ENCODE results near the gene COPRS. TPM values are rescaled to one million over a fixed set of nuclear protein-coding genes. Genes with fewer than 3 reads are reported as not detected.
A peak's percentile ranks its signal among the peaks of the same experiment; 100 is the strongest.

COPRS gene
- 60.0 TPM for total RNA-seq
- long read RNA-seq, transcript COPRS-201 (4 exons, 968 nt) = major isoform, 26 of 28 reads
- long read RNA-seq, partial matches to known transcripts = 0 of 28 reads
- long read RNA-seq, other reads (novel, unspliced or antisense) = 2 of 28 reads

GRCh38 chr17:31858642-31859486 lies at the start of gene COPRS:
Gene COPRS, minus strand, starts transcription at chr17:31859244. Its CDS starts 45 bp downstream, at chr17:31859199.
- DNase-seq (ENCODE audit: missing footprints) (peak; percentile 96), ATAC-seq (peak; percentile 93)
- intact Hi-C loops (cut with DNase I) = loop anchor here (2.0 kb wide), 1 partner anchor 42 kb away; the partner anchor contains the start of gene UTP6

- DNase-seq (ENCODE audit: missing footprints) (no peak), ATAC-seq (no peak)
- intact Hi-C loops (cut with DNase I) = no loop called here
Measured at GRCh38 chr17:31908386-31908785, 49.3 kb upstream of the COPRS start.

GRCh38 chr17:31907342-31907962 lies 48.4 kb upstream of the COPRS start:
- no peak for ATAC-seq
- DNase-seq (ENCODE audit: missing footprints) = no peak
- intact Hi-C loops (cut with DNase I) = no loop called here

GRCh38 chr17:31903401-31903800 lies 44.4 kb upstream of the COPRS start:
- intact Hi-C loops (cut with DNase I) = no loop called here
- no peak for ATAC-seq
- no peak for DNase-seq (ENCODE audit: missing footprints)

GRCh38 chr17:31902693-31903092 lies 43.6 kb upstream of the COPRS start:
- intact Hi-C loops (cut with DNase I) = no loop called here
- DNase-seq (ENCODE audit: missing footprints) = no peak
- ATAC-seq = no peak

GRCh38 chr17:31900877-31901276 lies 41.8 kb upstream of the COPRS start:
- intact Hi-C loops (cut with DNase I) = loop anchor here (2.0 kb wide), 1 partner anchor 42 kb away; the partner anchor contains the start of gene COPRS
- ATAC-seq = no peak

GRCh38 chr17:31888124-31888523 lies 29.1 kb upstream of the COPRS start:
- DNase-seq (ENCODE audit: missing footprints) (no peak), ATAC-seq (peak; percentile 37)
- intact Hi-C loops (cut with DNase I) = no loop called here

More at GRCh38 chr17:31900877-31901276, 41.8 kb upstream of the COPRS start:
- DNase-seq (ENCODE audit: missing footprints) = no peak

GRCh38 chr17:31882571-31882970 lies 23.5 kb upstream of the COPRS start:
- ATAC-seq (no peak), DNase-seq (ENCODE audit: missing footprints) (no peak)
- intact Hi-C loops (cut with DNase I) = no loop called here

- intact Hi-C loops (cut with DNase I) = no loop called here
- no peak for DNase-seq (ENCODE audit: missing footprints)
Measured at GRCh38 chr17:31880311-31880710, 21.3 kb upstream of the COPRS start.

GRCh38 chr17:31878703-31879073 lies 19.6 kb upstream of the COPRS start:
- intact Hi-C loops (cut with DNase I) = no loop called here
- ATAC-seq (no peak), DNase-seq (ENCODE audit: missing footprints) (no peak)

More at GRCh38 chr17:31880311-31880710, 21.3 kb upstream of the COPRS start:
- no peak for ATAC-seq

- ATAC-seq (no peak), DNase-seq (ENCODE audit: missing footprints) (no peak)
- intact Hi-C loops (cut with DNase I) = no loop called here
Measured at GRCh38 chr17:31877911-31878702, 19.1 kb upstream of the COPRS start.

GRCh38 chr17:31877341-31877740 lies 18.3 kb upstream of the COPRS start:
- intact Hi-C loops (cut with DNase I) = no loop called here
- ATAC-seq (no peak), DNase-seq (ENCODE audit: missing footprints) (no peak)

GRCh38 chr17:31875081-31875480 lies 16.0 kb upstream of the COPRS start:
- DNase-seq (ENCODE audit: missing footprints) = no peak
- ATAC-seq = no peak
- intact Hi-C loops (cut with DNase I) = no loop called here

- no peak for ATAC-seq
- intact Hi-C loops (cut with DNase I) = no loop called here
- DNase-seq (ENCODE audit: missing footprints) = no peak
Measured at GRCh38 chr17:31869797-31870568, 10.9 kb upstream of the COPRS start.

- intact Hi-C loops (cut with DNase I) = no loop called here
- no peak for ATAC-seq
Measured at GRCh38 chr17:31869031-31869430, 10.0 kb upstream of the COPRS start.

GRCh38 chr17:31859487-31860008 lies 504 bp upstream of the COPRS start:
- intact Hi-C loops (cut with DNase I) = loop anchor here (2.0 kb wide), 1 partner anchor 41 kb away; the partner anchor contains the start of gene UTP6
- ATAC-seq = no peak

More at GRCh38 chr17:31869031-31869430, 10.0 kb upstream of the COPRS start:
- no peak for DNase-seq (ENCODE audit: missing footprints)

GRCh38 chr17:31857920-31858641 lies 963 bp downstream of the COPRS start:
- intact Hi-C loops (cut with DNase I) = loop anchor here (2.0 kb wide), 1 partner anchor 43 kb away; the partner anchor contains the start of gene UTP6
- DNase-seq (ENCODE audit: missing footprints) (no peak), ATAC-seq (peak; percentile 11)

More at GRCh38 chr17:31859487-31860008, 504 bp upstream of the COPRS start:
- no peak for DNase-seq (ENCODE audit: missing footprints)

Data from Right ventricle myocardium inferior (tissue), 1 donor.